PC-3 (cell line): ENCODE measurements around the gene MAG. TPM values are rescaled to one million over a fixed set of nuclear protein-coding genes. Genes with fewer than 3 reads are reported as not detected.

Source experiments
- ATAC-seq: fragments of 200-7000 bp; cut with Tn5 transposase; 2 replicates; pipeline ENCODE4 v1.9.1; 2020; ENCODE audit warnings: mild to moderate bottlenecking, moderate library complexity
- BruUV-seq: library from RNA; stranded (reverse); fragments of 400-500 nt; replicated peaks from 2 replicates; lab custom pipeline; 2021; lab: Mats Ljungman, UMichigan
- CTCF ChIA-PET: fragments of 300-600 bp; sonication (Branson Sonifier 250); formaldehyde crosslinking; loops from one replicate; lab custom pipeline; 2022; ENCODE audit warnings: antibody characterized with exemption; lab: Charles Lee
- POLR2A ChIA-PET: fragments of 300-600 bp; sonication (Branson Sonifier 250); formaldehyde crosslinking; loops from one replicate; lab custom pipeline; 2022; ENCODE audit warnings: antibody characterized with exemption; ENCODE audit not compliant: unreplicated experiment; lab: Charles Lee
- DNase-seq: peaks from one replicate; pipeline ENCODE4 v3.0.0-alpha.2; 2015
- H2AFZ ChIP-seq: fragments of 300-600 bp; sonication (generic); 2 replicates; pipeline ENCODE4 v1.6.0; 2016; ENCODE audit warnings: antibody characterized with exemption, low read length
- H3F3A ChIP-seq: fragments of 300-600 bp; sonication (generic); one replicate; pipeline ENCODE4 v1.6.0; 2017; ENCODE audit warnings: antibody characterized with exemption, low read length, control low read depth, mild to moderate bottlenecking; ENCODE audit not compliant: unreplicated experiment
- H3K27ac ChIP-seq: fragments of 300-600 bp; sonication (generic); 2 replicates; pipeline ENCODE4 v1.5.1; 2016; ENCODE audit warnings: mild to moderate bottlenecking, low read length
- H3K27me3 ChIP-seq: fragments of 300-600 bp; sonication (generic); 2 replicates; pipeline ENCODE4 v1.6.1; 2016; ENCODE audit warnings: low read length, mixed read lengths
- H3K36me3 ChIP-seq: fragments of 300-600 bp; sonication (generic); 2 replicates; pipeline ENCODE4 v1.6.1; 2016; ENCODE audit warnings: low read depth, mixed run types, low read length, mixed read lengths
- H3K4me1 ChIP-seq: fragments of 300-600 bp; sonication (generic); 2 replicates; pipeline ENCODE4 v1.5.1; 2016; ENCODE audit warnings: low read length; ENCODE audit not compliant: insufficient read depth
- H3K4me2 ChIP-seq: fragments of 300-600 bp; sonication (generic); 2 replicates; pipeline ENCODE4 v1.6.0; 2016; ENCODE audit warnings: low read length
- H3K4me3 ChIP-seq: fragments of 300-600 bp; sonication (generic); 2 replicates; pipeline ENCODE4 v1.5.1; 2016; ENCODE audit warnings: mild to moderate bottlenecking, low read length, mixed read lengths
- H3K79me2 ChIP-seq: fragments of 300-600 bp; sonication (generic); 2 replicates; pipeline ENCODE4 v1.6.1; 2017; ENCODE audit warnings: low read length, mixed read lengths
- H3K9ac ChIP-seq: fragments of 300-600 bp; sonication (generic); 2 replicates; pipeline ENCODE4 v1.6.0; 2016; ENCODE audit warnings: mild to moderate bottlenecking, low read length
- H3K9me2 ChIP-seq: fragments of 300-600 bp; sonication (generic); replicated peaks from 2 replicates; pipeline ENCODE4 v1.6.1; 2016; ENCODE audit warnings: mixed run types, low read length, mixed read lengths
- H3K9me3 ChIP-seq: fragments of 300-600 bp; sonication (generic); 2 replicates; pipeline ENCODE4 v1.6.1; 2016; ENCODE audit warnings: low read length, mixed read lengths
- H4K20me1 ChIP-seq: fragments of 300-600 bp; sonication (generic); 2 replicates; pipeline ENCODE4 v1.6.1; 2016; ENCODE audit warnings: low read length, mixed read lengths
- CTCF ChIP-seq: fragments of 300-600 bp; sonication (generic); conservative IDR thresholded peaks from 2 replicates; pipeline ENCODE4 v1.5.1; 2017; ENCODE audit warnings: antibody characterized with exemption, low read depth, mild to moderate bottlenecking, low read length
- EZH2 ChIP-seq: fragments of 300-600 bp; sonication (generic); IDR thresholded peaks from one replicate; pipeline ENCODE4 v1.6.1; 2017; ENCODE audit warnings: antibody characterized with exemption, mild to moderate bottlenecking, low read length; ENCODE audit not compliant: unreplicated experiment
- EZH2phosphoT487 ChIP-seq: fragments of 300-600 bp; sonication (generic); IDR thresholded peaks from 2 replicates; pipeline ENCODE4 v1.6.1; 2018; ENCODE audit warnings: mild to moderate bottlenecking, antibody characterized with exemption, low read length, borderline replicate concordance
- intact Hi-C: fragments of 100-400 bp; cut with micrococcal nuclease; formaldehyde crosslinking; loops from 2 replicates; pipeline ENCODE4 v1.9.0; 2023
- total RNA-seq: library from RNA; depleted of rRNA; stranded (reverse); fragments of >200 nt; gene quantifications from 2 replicates; pipeline ENCODE4 v1.2.3, GENCODE V29; 2014

Gene MAG
- total RNA-seq, 1 experiment from 2014 or later, result not detected

- DNase-seq (no peak), ATAC-seq (no peak)
- Histone ChIP-seq H3K27ac (no peak overlapping the region), H3K4me1 (peaks cover 7% of the 10 kb centered on the region; the same call in 1 of the 2 replicates), H3F3A (no peaks in the 10 kb centered on the region), H3K36me3 (no peaks in the 10 kb centered on the region), H3K27me3 (no peaks in the 10 kb centered on the region), H3K9ac (no peak overlapping the region), H3K79me2 (no peaks in the 10 kb centered on the region), H2AFZ (no peak overlapping the region), H3K9me2 (no peaks in the 10 kb centered on the region), H3K9me3 (no peaks in the 10 kb centered on the region), H4K20me1 (no peaks in the 10 kb centered on the region), H3K4me3 (no peak overlapping the region), H3K4me2 (no peak overlapping the region)
- BruUV-seq, result no TSS peak
- intact Hi-C loops, result no loop called here
- POLR2A ChIA-PET, result no interaction called here
- no peak for TF ChIP-seq CTCF
- no peak for TF ChIP-seq EZH2
- no peak for TF ChIP-seq EZH2phosphoT487
- CTCF ChIA-PET, result no interaction called here
Observed at GRCh38 chr19:35287713-35288112, 4.2 kb upstream of the MAG start.

GRCh38 chr19:35288331-35288730 is 3.6 kb upstream of the MAG start:
- CTCF ChIA-PET, result no interaction called here
- no peak for ATAC-seq
- no peaks in the 10 kb centered on the region for H3K9me3 ChIP-seq
- no peak overlapping the region for H3K4me3 ChIP-seq
- H3K4me1 ChIP-seq, result peaks cover 7% of the 10 kb centered on the region; the same call in 1 of the 2 replicates
- POLR2A ChIA-PET, result no interaction called here
- no peaks in the 10 kb centered on the region for H3K79me2 ChIP-seq
- no peak for TF ChIP-seq CTCF
- TF ChIP-seq EZH2phosphoT487, result no peak
- TF ChIP-seq EZH2, result no peak
- intact Hi-C loops, result no loop called here
- no peak overlapping the region for H2AFZ ChIP-seq
- H3K36me3 ChIP-seq, result no peaks in the 10 kb centered on the region
- peaks cover 3% of the 10 kb centered on the region; the same call in 1 of the 2 replicates for H3K27me3 ChIP-seq
- H3K4me2 ChIP-seq, result no peak overlapping the region
- no peaks in the 10 kb centered on the region for H3F3A ChIP-seq
- H3K9me2 ChIP-seq, result no peaks in the 10 kb centered on the region
- H4K20me1 ChIP-seq, result no peaks in the 10 kb centered on the region
- H3K27ac ChIP-seq, result no peak overlapping the region
- BruUV-seq, result no TSS peak
- no peak overlapping the region for H3K9ac ChIP-seq
- DNase-seq, result no peak

- Histone ChIP-seq H3K79me2 (no peaks in the 10 kb centered on the region), H3F3A (no peaks in the 10 kb centered on the region), H4K20me1 (no peaks in the 10 kb centered on the region), H3K27me3 (peaks cover 3% of the 10 kb centered on the region; the same call in 1 of the 2 replicates), H3K4me1 (peaks cover 7% of the 10 kb centered on the region; the same call in 1 of the 2 replicates), H3K4me3 (no peak overlapping the region), H3K4me2 (no peak overlapping the region), H3K9ac (no peak overlapping the region), H3K9me2 (no peaks in the 10 kb centered on the region), H3K36me3 (no peaks in the 10 kb centered on the region), H3K27ac (no peak overlapping the region), H3K9me3 (no peaks in the 10 kb centered on the region), H2AFZ (no peak overlapping the region)
- ATAC-seq (no peak), DNase-seq (no peak)
- BruUV-seq, result no TSS peak
- intact Hi-C loops, result no loop called here
- ChIA-PET POLR2A (no interaction called here), CTCF (no interaction called here)
- TF ChIP-seq CTCF, result no peak
- TF ChIP-seq EZH2phosphoT487, result no peak
- no peak for TF ChIP-seq EZH2
Observed at GRCh38 chr19:35288906-35289305, 3.1 kb upstream of the MAG start.
